Central memory CD8-positive, alpha-beta T cell (primary cell): ENCODE measurements around the gene DELE1.

Source experiments
- ATAC-seq: fragments of 150-1000 bp; cut with Tn5 transposase; replicated peaks from 2 replicates; pipeline ENCODE4 v1.10.0; 2022; ENCODE audit warnings: mild to moderate bottlenecking, moderate FRiP score, moderate number of reproducible peaks; ENCODE audit not compliant: poor library complexity, severe bottlenecking; ENCODE audit errors: extremely low read depth
- DNase-seq, 2 donors: peaks; one replicate each; pipeline ENCODE4 v3.0.0; 2021; ENCODE audit warnings: low spot score in 2 of 2
- H3K27ac Mint-ChIP-seq: one replicate; pipeline ENCODE4 v1.8.0; 2022; ENCODE audit warnings: low read depth, mild to moderate bottlenecking, moderate library complexity, mixed read lengths
- H3K27me3 Mint-ChIP-seq: one replicate; pipeline ENCODE4 v1.8.0; 2022; ENCODE audit warnings: mixed read lengths
- H3K36me3 Mint-ChIP-seq: one replicate; pipeline ENCODE4 v1.8.0; 2022; ENCODE audit warnings: mild to moderate bottlenecking, moderate library complexity, mixed read lengths; ENCODE audit not compliant: insufficient read depth
- H3K4me1 Mint-ChIP-seq: one replicate; pipeline ENCODE4 v1.8.0; 2022; ENCODE audit warnings: mixed read lengths
- H3K4me3 Mint-ChIP-seq: one replicate; pipeline ENCODE4 v1.8.0; 2022; ENCODE audit warnings: mild to moderate bottlenecking, moderate library complexity, mixed read lengths
- H3K9me3 Mint-ChIP-seq: one replicate; pipeline ENCODE4 v1.8.0; 2022; ENCODE audit warnings: mixed read lengths

The DELE1 gene, protein sequence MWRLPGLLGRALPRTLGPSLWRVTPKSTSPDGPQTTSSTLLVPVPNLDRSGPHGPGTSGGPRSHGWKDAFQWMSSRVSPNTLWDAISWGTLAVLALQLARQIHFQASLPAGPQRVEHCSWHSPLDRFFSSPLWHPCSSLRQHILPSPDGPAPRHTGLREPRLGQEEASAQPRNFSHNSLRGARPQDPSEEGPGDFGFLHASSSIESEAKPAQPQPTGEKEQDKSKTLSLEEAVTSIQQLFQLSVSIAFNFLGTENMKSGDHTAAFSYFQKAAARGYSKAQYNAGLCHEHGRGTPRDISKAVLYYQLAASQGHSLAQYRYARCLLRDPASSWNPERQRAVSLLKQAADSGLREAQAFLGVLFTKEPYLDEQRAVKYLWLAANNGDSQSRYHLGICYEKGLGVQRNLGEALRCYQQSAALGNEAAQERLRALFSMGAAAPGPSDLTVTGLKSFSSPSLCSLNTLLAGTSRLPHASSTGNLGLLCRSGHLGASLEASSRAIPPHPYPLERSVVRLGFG

DNA sequence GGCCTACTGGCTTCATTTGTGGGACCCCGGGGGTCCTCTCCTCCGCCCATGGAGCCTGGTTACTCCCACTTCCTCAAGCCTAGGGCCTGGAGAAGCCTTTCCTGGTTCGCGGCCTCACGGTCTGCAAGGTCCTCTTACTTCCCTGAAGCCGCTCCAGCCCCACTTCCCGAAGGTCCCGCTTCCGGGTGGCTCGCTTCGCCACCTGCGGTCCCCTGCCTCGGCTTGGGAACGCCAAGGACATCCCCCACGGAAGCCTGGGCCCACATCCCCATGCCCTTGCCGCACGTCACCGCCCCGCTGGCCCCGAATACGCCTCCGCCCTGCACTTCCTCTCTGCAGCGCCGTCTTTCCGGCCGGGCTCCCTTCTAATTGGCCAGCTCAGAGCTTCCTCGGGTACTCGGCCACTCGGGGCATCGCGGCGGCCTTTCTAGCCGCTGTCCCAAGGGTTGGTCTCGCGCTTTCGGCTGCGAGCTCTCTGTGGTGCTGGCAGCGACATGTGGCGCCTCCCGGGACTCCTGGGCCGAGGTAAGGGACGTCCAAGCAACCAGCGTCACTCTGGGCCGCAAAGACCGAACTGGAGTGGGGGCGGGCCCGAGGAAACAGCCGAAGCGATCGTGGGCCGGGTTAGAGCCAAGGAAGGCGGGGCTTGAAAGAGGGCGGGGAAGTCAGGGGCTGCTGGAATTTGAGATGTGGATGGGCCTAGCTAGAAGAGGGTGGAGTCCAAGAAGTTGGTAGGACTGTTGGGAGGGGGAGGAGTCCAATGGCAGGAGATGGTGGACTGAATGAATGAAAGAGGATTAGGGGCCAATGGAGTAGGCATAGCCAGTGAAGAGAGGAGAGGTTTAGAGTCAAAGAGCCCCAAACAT is at the start of gene DELE1:
Gene DELE1 (plus strand): TSS at position 424 of the 866 bp plus-strand sequence. CDS start 71 bp downstream, at position 495.
- Mint-ChIP-seq H3K4me1 (peaks cover 29% of the 10 kb centered on the region), H3K27me3 (no peaks in the 10 kb centered on the region), H3K4me3 (peak within 1 kb of the TSS; percentile 85), H3K36me3 (peaks cover 21% of the 10 kb centered on the region), H3K27ac (peak within 1 kb of the TSS; percentile 91), H3K9me3 (no peaks in the 10 kb centered on the region)
- ATAC-seq (peak; percentile 98), DNase-seq (peak; percentile 80 to 84)

GRCh38 chr5:141873933-141874261 is 49.8 kb upstream of the DELE1 start:
- Mint-ChIP-seq H3K4me1 (peaks cover 16% of the 10 kb centered on the region), H3K36me3 (no peaks in the 10 kb centered on the region), H3K27me3 (peaks cover 82% of the 10 kb centered on the region), H3K4me3 (no peak overlapping the region), H3K9me3 (no peaks in the 10 kb centered on the region), H3K27ac (no peak overlapping the region)
- DNase-seq = no peak
- no peak for ATAC-seq

DNA sequence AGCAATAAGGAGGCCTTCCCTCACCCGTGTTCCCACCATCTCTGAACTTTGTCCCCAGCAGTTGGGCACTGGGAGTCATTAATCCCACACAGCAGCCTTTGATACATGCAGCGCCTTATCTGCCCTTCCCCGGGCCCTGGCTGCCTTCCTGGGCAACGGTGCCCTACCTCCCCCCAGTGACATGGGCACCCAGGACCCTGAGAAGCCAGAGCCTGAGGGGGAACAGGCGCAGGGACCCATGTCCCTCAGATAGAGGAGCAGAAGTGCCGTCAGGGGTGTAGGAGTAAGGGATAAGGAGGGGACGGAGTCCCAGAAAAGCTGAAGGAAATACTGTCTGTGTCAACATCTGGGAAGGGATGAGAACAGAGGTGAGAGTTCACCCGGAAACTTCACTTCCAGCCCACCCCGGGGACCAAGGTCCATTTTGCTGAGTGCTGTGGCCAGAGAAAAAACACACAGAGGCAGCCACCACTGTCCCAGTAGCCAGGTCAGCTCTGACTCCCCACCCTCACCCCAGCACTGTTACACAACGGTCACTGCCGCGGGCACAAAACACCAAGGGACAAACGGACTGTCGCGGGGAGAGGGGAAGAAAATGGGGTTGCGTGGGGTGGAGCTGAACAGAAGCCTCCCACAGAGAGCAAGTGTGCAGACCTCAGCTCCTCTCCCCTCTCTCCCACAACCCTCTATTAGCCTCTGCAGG is 49.3 kb upstream of the DELE1 start:
- peaks cover 21% of the 10 kb centered on the region for H3K4me1 Mint-ChIP-seq
- ATAC-seq (no peak), DNase-seq (no peak)
- no peak overlapping the region for H3K4me3 Mint-ChIP-seq
- no peaks in the 10 kb centered on the region for H3K9me3 Mint-ChIP-seq
- H3K36me3 Mint-ChIP-seq = no peaks in the 10 kb centered on the region
- H3K27me3 Mint-ChIP-seq = peaks cover 86% of the 10 kb centered on the region
- H3K27ac Mint-ChIP-seq = no peak overlapping the region

- Mint-ChIP-seq H3K27ac (no peak overlapping the region), H3K4me3 (peak overlapping the region; percentile 14), H3K36me3 (no peaks in the 10 kb centered on the region), H3K27me3 (peaks cover 86% of the 10 kb centered on the region), H3K9me3 (no peaks in the 10 kb centered on the region), H3K4me1 (peaks cover 25% of the 10 kb centered on the region)
- ATAC-seq (no peak), DNase-seq (no peak)
Measured at GRCh38 chr5:141875022-141875740, 48.5 kb upstream of the DELE1 start.

- H3K27ac Mint-ChIP-seq = no peak overlapping the region
- H3K36me3 Mint-ChIP-seq = no peaks in the 10 kb centered on the region
- peaks cover 25% of the 10 kb centered on the region for H3K4me1 Mint-ChIP-seq
- no peak for DNase-seq
- peaks cover 86% of the 10 kb centered on the region for H3K27me3 Mint-ChIP-seq
- ATAC-seq = no peak
- H3K4me3 Mint-ChIP-seq = peak overlapping the region; percentile 14
- H3K9me3 Mint-ChIP-seq = no peaks in the 10 kb centered on the region
Measured at GRCh38 chr5:141875795-141876627, 47.7 kb upstream of the DELE1 start.

DNA sequence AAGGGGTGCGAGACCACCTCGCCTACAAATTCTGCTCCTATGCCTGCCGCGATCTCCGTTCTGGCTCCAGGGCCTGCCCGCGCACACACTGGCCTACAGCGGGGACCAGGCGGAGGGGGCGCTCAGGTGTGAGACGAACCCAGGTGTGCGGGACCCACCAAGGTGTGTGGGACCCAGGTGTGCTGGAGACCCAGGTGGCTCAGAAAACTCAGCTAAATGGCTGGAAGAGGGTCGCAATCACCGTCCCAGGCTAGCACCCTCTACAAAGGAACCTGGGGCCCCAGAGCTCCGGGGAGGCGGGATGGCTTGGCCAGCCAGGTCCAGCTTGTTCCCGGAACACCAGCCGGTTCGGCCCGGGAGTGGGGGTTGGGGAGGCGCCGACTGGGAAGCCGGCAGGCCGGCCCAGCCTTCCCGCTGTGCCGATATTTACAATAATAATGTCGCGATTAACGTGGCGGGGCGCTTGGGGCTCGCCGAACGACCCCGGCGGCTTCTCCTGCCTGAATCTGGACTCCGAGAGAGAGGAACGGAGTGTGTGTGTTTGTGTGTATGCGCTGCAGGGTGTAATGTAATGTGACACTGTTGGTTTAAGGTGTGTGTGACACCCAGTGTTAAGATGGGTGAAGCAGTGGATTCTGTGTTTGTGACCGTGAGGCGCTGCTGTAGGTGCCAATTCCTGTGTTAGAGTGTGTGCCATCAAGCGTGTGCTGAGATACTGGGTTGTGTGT is 46.9 kb upstream of the DELE1 start:
- no peak overlapping the region for H3K27ac Mint-ChIP-seq
- ATAC-seq (peak; percentile 23), DNase-seq (no peak)
- H3K27me3 Mint-ChIP-seq = peaks cover 86% of the 10 kb centered on the region
- peak overlapping the region; percentile 56 for H3K4me3 Mint-ChIP-seq
- peaks cover 25% of the 10 kb centered on the region for H3K4me1 Mint-ChIP-seq
- H3K9me3 Mint-ChIP-seq = no peaks in the 10 kb centered on the region
- no peaks in the 10 kb centered on the region for H3K36me3 Mint-ChIP-seq

DNA sequence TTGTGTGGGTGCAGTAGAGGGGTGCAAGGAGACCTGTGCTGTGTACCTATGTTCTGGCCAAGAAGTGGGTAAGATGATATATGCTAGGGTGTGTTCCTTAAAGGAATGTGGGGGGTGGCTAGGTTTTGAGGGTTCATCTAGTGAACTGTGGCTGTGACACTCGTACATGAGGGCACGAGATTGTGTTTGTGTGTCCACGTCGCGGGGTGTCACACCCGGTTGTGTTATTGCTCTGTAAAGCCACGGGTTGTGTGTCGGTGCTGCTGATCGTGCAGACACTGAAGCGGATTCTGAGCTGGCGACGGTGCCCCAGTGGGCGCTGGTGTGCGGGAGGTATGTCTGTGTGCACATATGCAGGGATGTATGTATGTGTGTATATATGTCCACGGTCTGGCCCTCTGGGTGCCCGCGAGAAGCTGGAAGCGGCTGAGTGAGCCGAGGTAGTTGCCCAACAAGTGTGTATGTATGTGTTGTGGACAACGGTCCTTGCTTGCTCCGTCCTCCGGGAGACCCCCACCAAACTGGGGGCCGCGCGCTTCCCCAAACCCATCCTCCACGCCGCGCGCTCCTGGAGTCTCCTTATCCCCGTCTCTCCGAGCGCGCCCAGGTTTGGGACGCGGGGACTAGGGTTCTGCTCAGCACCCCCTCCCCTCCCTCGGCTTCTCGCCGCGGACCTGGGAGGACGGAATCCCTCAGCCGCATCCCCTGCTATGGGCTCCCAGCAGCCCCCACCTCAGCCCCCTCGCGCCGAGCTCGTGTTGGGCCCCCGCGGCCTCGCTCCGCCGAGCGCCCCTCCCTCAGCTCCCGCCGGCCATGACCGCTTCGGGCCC is 46.1 kb upstream of the DELE1 start:
- peaks cover 86% of the 10 kb centered on the region for H3K27me3 Mint-ChIP-seq
- DNase-seq (no peak), ATAC-seq (peak; percentile 11)
- no peak overlapping the region for H3K27ac Mint-ChIP-seq
- H3K4me3 Mint-ChIP-seq = peak overlapping the region; percentile 56
- no peaks in the 10 kb centered on the region for H3K36me3 Mint-ChIP-seq
- peaks cover 25% of the 10 kb centered on the region for H3K4me1 Mint-ChIP-seq
- no peaks in the 10 kb centered on the region for H3K9me3 Mint-ChIP-seq

- H3K4me3 Mint-ChIP-seq = peak within 1 kb of the TSS; percentile 73
- ATAC-seq (peak; percentile 22), DNase-seq (no peak)
- peaks cover 85% of the 10 kb centered on the region for H3K27me3 Mint-ChIP-seq
- H3K27ac Mint-ChIP-seq = peak within 1 kb of the TSS; percentile 23
- H3K9me3 Mint-ChIP-seq = no peaks in the 10 kb centered on the region
- peaks cover 25% of the 10 kb centered on the region for H3K4me1 Mint-ChIP-seq
- H3K36me3 Mint-ChIP-seq = no peaks in the 10 kb centered on the region
Measured at GRCh38 chr5:141878186-141878710, 45.4 kb upstream of the DELE1 start, which contains the start of gene PCDH1. Gene PCDH1 (minus strand): TSS chr5:141878410. CDS start chr5:141878262, 148 bp downstream.

DNA sequence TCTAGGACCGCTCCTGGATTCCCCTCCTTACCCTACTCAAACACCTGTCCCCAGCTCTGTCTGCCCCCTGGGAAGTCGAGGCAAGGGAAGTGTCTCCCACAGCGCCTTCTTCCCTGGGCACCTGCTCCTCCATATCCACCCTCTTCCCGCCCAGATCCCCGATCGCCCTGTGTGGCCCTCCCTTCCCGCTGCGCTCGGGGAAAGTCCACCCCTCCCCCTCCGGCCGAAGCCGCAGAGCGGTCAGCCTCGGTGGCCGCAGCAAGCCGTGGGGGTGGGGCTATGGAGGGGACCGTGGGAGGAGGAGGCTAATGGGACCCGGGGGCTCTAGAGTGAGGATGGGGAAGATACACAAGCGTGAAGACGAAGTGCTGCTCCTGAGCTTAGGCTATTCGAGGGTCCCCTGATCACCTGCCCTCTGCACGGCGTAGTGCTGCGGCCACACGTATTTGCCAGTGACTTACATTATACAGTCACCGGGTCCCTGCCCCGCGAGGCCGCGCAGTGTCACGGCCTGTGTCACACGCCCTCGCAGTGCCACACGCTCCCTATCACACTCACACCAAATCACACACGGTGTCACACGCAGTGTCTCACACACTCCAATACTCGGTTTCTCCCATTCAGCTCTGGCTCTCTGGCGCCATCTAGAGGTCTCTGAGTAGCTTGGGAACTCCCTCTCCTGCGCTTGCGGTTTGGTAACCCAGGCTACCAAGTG is 44.8 kb upstream of the DELE1 start:
- Mint-ChIP-seq H3K36me3 (no peaks in the 10 kb centered on the region), H3K27ac (peak overlapping the region; percentile 23), H3K4me1 (peaks cover 28% of the 10 kb centered on the region), H3K27me3 (peaks cover 85% of the 10 kb centered on the region), H3K9me3 (no peaks in the 10 kb centered on the region), H3K4me3 (peak overlapping the region; percentile 73)
- peak; percentile 83 for ATAC-seq
- peak; percentile 82 to 83 for DNase-seq

DNA sequence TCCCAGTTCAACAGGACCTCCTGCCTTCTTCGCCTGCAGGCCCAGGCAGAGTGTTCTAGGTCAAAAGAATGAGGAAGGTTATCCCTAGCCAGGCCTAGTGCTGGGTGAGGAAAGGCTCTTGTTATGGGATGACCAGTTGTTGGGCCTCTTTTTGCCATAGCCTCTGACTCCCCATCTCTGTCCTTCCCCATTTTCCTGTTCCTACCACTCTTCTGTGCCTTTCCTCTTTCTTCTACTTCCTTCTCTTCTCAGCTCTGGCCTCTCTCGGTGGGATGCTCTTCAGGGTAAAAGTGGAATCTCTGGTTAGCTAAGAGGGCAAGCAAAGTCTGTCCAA is 44.3 kb upstream of the DELE1 start:
- H3K9me3 Mint-ChIP-seq = no peaks in the 10 kb centered on the region
- peaks cover 30% of the 10 kb centered on the region for H3K4me1 Mint-ChIP-seq
- ATAC-seq (no peak), DNase-seq (no peak)
- peak overlapping the region; percentile 73 for H3K4me3 Mint-ChIP-seq
- peak overlapping the region; percentile 23 for H3K27ac Mint-ChIP-seq
- no peaks in the 10 kb centered on the region for H3K36me3 Mint-ChIP-seq
- peaks cover 85% of the 10 kb centered on the region for H3K27me3 Mint-ChIP-seq
